ENCODE results near the gene SULT4A1. TPM values are rescaled to one million over a fixed set of nuclear protein-coding genes. Genes with fewer than 3 reads are reported as not detected.

Gene SULT4A1
- total and polyA plus RNA-seq, 2 of the 8 experiments (the other 6 are each of a cell fraction or from before 2014, with no cell fraction given) = 9.1 to 11.8 TPM

GRCh38 chr22:43838571-43839307 is 23.6 kb downstream of the SULT4A1 start (continued):
- TF ChIP-seq EP300 (IDR thresholded peaks at IDR 0.05; ENCODE audit: borderline replicate concordance in 1 of 2, low read depth in 2 of 2, low read length in 2 of 2) = no peak
- no peak for TF ChIP-seq HDAC2 (IDR thresholded peaks at IDR 0.05; ENCODE audit: borderline replicate concordance in 1 of 2, low read depth in 2 of 2, low read length in 2 of 2)
- no peak for TF ChIP-seq MAX (IDR thresholded peaks at IDR 0.05)
- no peak for TF ChIP-seq USF2 (IDR thresholded peaks at IDR 0.05; ENCODE audit: low read length)
- TF ChIP-seq ASH2L (IDR thresholded peaks at IDR 0.05; ENCODE audit: low read length) = no peak
- TF ChIP-seq ZNF274 (IDR thresholded peaks at IDR 0.05; ENCODE audit: borderline replicate concordance, extremely low read depth, low read length) = no peak
- TF ChIP-seq MAFK (IDR thresholded peaks at IDR 0.05; ENCODE audit: low read depth, low read length) = no peak
